HFF-Myc (cell line): ENCODE measurements around the gene MVB12A.

Experiments used
- DNase-seq: peaks from one replicate; pipeline ENCODE4 v3.0.0-alpha.2; 2011; ENCODE audit warnings: low read depth; ENCODE audit errors: extremely low read depth
- H3K4me3 ChIP-seq: replicated peaks from 2 replicates; pipeline ENCODE4 v1.5.1; 2011; ENCODE audit warnings: low read depth, mild to moderate bottlenecking, control low read depth, low read length
- TF ChIP-seq, protein P1 (sequence below): IDR thresholded peaks from 2 replicates; pipeline ENCODE4 v1.5.1; 2012; ENCODE audit warnings: mild to moderate bottlenecking, low read depth, low read length, control low read depth; ENCODE audit errors: missing control alignments

Gene MVB12A

DNA sequence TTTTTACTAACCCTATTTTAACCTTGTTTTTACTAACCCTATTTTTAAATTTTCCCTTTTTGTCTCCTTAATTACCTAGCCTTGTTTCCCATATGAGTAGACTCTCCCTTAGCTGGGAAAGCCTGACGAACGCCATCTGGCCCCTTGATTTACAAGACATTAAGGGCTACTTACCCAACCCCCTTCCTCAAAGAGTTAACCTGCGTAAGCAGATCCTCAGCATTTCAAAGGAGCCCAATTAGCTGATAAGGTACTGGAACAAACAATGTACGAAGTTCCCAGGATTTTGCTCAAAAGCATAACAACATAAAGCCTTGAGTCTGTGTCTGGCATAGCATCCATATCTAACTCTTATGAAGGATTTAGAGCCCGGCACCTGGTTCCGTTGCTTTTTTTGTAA, 4.7 kb upstream of the MVB12A start:
- no peak for DNase-seq
- TF ChIP-seq, protein P1, sequence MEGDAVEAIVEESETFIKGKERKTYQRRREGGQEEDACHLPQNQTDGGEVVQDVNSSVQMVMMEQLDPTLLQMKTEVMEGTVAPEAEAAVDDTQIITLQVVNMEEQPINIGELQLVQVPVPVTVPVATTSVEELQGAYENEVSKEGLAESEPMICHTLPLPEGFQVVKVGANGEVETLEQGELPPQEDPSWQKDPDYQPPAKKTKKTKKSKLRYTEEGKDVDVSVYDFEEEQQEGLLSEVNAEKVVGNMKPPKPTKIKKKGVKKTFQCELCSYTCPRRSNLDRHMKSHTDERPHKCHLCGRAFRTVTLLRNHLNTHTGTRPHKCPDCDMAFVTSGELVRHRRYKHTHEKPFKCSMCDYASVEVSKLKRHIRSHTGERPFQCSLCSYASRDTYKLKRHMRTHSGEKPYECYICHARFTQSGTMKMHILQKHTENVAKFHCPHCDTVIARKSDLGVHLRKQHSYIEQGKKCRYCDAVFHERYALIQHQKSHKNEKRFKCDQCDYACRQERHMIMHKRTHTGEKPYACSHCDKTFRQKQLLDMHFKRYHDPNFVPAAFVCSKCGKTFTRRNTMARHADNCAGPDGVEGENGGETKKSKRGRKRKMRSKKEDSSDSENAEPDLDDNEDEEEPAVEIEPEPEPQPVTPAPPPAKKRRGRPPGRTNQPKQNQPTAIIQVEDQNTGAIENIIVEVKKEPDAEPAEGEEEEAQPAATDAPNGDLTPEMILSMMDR = no peak
- H3K4me3 ChIP-seq = no peak overlapping the region

DNA sequence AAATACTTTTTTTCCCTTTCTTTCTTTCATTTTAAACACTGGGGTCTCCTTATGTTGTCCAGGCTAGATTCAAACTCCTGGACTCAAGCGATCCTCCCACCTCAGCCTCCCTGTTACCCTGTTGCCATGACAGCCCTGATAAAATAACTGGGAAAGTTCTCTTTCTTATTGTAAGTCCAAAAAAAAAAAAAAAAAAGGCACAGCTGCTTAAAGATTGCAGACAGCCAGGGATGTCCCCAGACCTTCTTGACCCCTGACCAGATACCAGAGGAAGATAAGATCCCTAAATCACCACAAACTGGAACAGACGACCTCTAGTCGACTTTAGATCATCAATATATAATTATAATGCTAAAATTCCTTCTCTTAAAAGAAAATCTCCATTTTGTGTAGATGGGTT, 1.1 kb upstream of the MVB12A start:
- DNase-seq = no peak
- TF ChIP-seq, protein P1 = no peak
- peak overlapping the region; percentile 79 for H3K4me3 ChIP-seq

DNA sequence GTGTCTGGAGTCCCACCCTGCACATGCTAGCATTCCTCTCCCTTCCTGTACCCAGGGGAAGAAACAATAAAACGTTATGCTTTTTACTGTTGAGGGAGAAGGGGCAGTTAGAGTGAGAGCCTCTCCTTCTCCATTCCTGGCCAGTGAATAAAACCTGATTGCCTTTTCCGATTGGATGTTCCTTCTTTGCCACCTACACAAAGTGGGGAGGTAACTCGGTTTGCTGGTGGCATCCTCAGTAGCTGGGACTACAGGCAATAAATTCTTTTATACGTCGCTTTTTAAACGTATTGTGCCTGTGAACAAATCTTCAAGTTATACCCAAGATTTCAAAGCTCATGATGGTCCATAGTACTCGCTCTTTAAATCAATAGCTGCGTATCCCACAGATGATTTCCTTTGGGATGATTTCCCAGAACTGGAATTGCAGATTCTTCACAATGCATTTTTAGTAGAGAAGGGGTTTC, 660 bp upstream of the MVB12A start:
- TF ChIP-seq, protein P1 = no peak
- peak overlapping the region; percentile 79 for H3K4me3 ChIP-seq
- no peak for DNase-seq

DNA sequence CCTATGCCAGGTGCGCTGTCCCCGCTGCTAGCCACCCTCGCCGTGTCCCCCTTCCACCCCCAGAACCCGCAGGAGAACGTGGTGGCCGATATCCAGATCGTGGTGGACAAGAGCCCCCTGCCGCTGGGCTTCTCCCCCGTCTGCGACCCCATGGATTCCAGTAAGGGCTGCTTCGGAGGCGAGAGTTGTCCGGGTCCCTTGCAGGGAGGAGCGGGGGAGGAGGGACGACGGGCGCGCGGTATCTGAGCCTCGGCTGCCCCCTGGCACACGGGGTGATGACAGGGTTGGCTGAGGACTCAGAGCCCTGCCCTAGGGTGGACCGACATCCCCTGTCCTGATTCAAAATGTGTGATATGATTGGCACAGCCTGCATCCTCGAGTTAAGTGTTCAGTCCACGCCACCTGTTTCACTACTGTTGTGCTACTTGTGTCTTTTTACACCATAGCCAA, 653 bp downstream of the MVB12A start:
- TF ChIP-seq, protein P1 = peak; percentile 19
- no peak for DNase-seq
- peak overlapping the region; percentile 79 for H3K4me3 ChIP-seq

DNA sequence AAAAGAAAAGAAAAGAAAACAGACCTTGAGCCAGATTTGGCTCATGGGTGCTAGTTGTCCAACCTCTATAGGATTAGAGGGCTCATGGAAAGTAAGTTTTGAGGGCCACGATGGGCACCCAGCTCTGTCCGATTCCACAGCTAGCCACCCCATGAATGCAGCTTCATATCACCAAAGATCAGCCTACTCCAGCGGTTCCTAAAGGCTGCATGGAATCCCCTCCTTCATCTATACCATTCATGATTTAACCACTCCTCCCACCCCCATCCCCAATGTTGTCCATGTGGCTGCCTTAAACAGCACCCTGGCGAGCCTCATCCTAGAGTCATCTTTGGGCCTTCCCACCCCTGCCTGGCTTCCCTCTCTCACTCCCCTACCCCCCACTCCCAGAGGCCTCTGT, 2.1 kb downstream of the MVB12A start:
- DNase-seq = no peak
- TF ChIP-seq, protein P1 = no peak
- H3K4me3 ChIP-seq = no peak overlapping the region

DNA sequence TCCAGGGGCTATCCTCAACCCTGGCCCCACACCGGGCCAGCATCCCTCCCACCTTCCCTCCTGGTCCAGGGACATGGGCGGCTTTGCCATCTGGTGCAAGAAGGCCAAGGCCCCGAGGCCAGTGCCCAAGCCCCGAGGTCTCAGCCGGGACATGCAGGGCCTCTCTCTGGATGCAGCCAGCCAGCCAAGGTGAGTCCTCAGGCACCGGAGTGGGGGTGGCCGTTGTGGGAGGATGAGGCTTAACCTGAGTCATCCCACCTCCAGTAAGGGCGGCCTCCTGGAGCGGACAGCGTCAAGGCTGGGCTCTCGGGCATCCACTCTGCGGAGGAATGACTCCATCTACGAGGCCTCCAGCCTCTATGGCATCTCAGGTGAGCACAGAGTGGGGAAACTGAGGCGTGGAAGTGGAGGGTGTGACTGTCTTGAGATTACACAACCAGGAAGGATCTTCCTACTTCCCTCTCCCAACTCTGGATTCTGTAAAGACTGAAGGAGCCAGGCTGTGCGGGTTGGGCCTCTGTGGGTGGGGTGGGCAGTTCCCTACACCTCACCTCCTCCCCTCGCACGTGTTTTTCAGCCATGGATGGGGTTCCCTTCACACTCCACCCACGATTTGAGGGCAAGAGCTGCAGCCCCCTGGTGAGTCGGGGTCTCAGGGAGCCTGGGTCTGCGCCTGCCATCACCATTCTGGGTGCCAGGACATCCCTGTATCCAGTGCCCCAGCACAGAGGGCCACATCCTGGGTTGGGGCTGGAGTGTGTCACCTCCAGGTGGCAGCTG, 3.8 kb downstream of the MVB12A start:
- TF ChIP-seq, protein P1 = no peak
- no peak overlapping the region for H3K4me3 ChIP-seq
- DNase-seq = no peak

DNA sequence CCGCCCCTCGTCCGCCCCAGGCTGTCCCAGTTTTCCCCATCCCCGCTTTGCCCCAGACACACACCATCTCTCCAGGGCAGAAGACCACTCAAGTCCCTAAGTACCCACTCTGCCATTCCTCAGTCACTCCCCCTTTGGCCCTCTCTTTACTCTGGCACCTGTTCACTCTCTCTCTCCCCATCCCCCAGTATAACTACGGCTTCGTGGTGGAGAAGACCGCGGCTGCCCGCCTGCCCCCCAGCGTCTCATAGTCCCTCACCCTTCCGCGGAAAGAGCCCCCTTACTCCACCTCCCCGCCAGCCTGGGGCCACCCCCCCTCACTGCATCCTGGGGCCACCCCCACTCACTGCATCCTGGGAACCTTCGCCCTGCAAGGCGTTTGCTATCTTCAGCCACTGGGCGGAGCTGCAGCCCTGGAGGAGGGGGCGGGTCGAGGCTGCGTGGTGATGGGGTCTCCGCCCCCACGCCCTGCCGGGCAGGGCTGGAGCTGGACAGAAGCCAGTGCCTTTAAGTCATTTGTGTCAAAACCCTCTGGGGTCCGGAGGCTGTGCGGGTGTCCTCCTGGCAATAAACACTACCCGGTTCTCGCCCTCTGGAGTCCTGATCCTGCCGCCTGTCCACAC, 5.0 kb downstream of the MVB12A start:
- no peak overlapping the region for H3K4me3 ChIP-seq
- DNase-seq = no peak
- TF ChIP-seq, protein P1 = peak; percentile 52
